Stimulated activated memory B cell treated with anti-CD40 and anti-IgM and Interleukin-4, amounts not matched to agents 10 μg/mL and 1 μg/mL and 100 μg/mL, for 72 hours (primary cell): ENCODE measurements around the gene TBL1XR1.

ENCODE experiments used
- ATAC-seq: fragments of 150-1000 bp; cut with Tn5 transposase; 2 replicates; pipeline ENCODE4 v1.10.0; 2021
- H3K27ac Mint-ChIP-seq: one replicate; pipeline ENCODE4 v1.8.0; 2022; ENCODE audit warnings: mild to moderate bottlenecking, mixed read lengths
- H3K27me3 Mint-ChIP-seq: one replicate; pipeline ENCODE4 v1.8.0; 2022; ENCODE audit warnings: mixed read lengths
- H3K36me3 Mint-ChIP-seq: one replicate; pipeline ENCODE4 v1.8.0; 2022; ENCODE audit warnings: mixed read lengths
- H3K4me1 Mint-ChIP-seq: one replicate; pipeline ENCODE4 v1.8.0; 2022; ENCODE audit warnings: mixed read lengths
- H3K4me3 Mint-ChIP-seq: one replicate; pipeline ENCODE4 v1.8.0; 2022; ENCODE audit warnings: mild to moderate bottlenecking, moderate library complexity, mixed read lengths
- H3K9me3 Mint-ChIP-seq: one replicate; pipeline ENCODE4 v1.8.0; 2022; ENCODE audit warnings: mixed read lengths

Gene TBL1XR1

DNA sequence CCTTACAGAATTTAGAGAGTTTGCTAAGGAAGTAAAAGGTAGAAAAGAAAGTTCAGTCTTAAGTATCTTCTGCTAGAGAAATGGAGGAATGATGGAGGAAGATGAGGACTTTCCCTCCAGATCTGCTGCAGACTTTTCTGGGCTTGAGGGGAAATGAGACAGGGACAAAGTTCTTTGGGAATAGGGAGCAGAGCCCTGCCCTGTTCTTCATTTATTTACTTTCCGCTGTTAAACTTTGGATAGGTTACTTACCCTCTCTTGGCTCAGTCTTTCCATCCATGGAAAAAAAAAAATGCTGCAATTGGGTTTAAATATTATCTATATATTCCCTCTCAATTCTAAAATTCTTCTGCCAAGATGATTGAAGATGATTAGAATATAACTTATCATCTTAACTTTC lies 202.9 kb downstream of the TBL1XR1 start:
- H3K27me3 Mint-ChIP-seq: no peaks in the 10 kb centered on the region
- H3K36me3 Mint-ChIP-seq: peaks cover 5% of the 10 kb centered on the region
- H3K27ac Mint-ChIP-seq: no peak overlapping the region
- no peak overlapping the region for H3K4me3 Mint-ChIP-seq
- H3K9me3 Mint-ChIP-seq: peaks cover 4% of the 10 kb centered on the region
- H3K4me1 Mint-ChIP-seq: no peaks in the 10 kb centered on the region
- ATAC-seq: no peak

DNA sequence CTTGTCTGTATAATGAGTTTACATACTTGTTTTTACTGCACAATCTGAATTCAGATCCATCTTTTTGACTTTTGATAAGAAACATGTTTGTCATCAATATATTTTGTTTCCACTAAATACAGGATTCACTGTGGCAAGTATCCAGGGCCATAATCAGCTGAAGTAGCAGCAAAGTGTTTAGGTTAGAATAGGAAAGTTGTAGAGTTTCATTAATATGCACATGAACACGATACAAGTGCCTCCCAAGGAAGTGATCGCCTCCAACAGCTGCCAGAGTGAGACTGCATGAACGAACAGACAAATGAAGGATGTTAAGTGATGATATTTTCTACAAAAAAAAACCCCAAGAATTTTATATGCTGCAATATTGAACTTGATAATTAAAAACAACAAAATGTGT lies 204.3 kb downstream of the TBL1XR1 start:
- Mint-ChIP-seq H3K4me1 (no peaks in the 10 kb centered on the region), H3K27me3 (no peaks in the 10 kb centered on the region), H3K27ac (no peak overlapping the region), H3K36me3 (peaks cover 5% of the 10 kb centered on the region), H3K9me3 (peaks cover 4% of the 10 kb centered on the region), H3K4me3 (no peak overlapping the region)
- ATAC-seq: no peak

DNA sequence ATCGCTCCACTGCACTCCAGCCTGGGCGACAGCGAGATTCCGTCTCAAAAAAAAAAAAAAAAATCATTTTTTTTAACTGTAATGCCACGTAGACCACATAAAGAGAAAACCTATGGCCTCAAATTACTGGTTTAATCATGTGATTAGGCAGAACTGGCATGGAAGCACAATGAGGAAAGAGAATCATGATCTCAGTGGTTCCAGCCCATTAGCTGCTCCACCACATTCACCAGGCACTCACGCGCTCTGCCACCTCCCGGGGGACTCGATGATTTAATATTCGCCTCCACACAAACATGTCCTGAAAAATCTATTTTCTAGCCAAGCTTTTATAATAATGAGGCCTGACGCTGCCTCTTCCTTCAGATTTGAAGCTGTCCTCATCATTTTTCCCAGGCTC lies 204.7 kb downstream of the TBL1XR1 start:
- H3K27me3 Mint-ChIP-seq: no peaks in the 10 kb centered on the region
- H3K36me3 Mint-ChIP-seq: peaks cover 5% of the 10 kb centered on the region
- no peaks in the 10 kb centered on the region for H3K4me1 Mint-ChIP-seq
- ATAC-seq: no peak
- H3K4me3 Mint-ChIP-seq: no peak overlapping the region
- H3K27ac Mint-ChIP-seq: no peak overlapping the region
- H3K9me3 Mint-ChIP-seq: peaks cover 4% of the 10 kb centered on the region

DNA sequence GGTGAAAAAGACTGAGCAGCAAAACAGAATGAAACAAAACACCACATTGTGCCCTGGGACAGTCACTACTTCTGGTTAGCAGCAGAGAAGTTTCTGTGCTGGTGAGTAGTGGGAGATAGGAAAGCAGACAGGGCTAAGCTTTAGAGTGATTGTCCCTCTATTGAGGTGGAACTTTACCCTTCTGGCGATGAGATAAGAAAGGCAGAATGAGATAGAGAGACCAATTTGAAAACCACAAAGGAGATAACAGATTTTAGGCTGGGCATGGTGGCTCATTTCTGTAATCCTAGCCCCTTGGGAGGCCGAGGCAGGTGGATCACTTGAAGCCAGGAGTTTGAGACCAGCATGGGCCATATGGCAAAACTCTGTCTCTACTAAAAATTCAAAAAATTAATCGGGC lies 208.5 kb downstream of the TBL1XR1 start:
- Mint-ChIP-seq H3K36me3 (peaks cover 5% of the 10 kb centered on the region), H3K27me3 (no peaks in the 10 kb centered on the region), H3K4me3 (no peak overlapping the region), H3K4me1 (no peaks in the 10 kb centered on the region), H3K27ac (no peak overlapping the region), H3K9me3 (peaks cover 4% of the 10 kb centered on the region)
- no peak for ATAC-seq

DNA sequence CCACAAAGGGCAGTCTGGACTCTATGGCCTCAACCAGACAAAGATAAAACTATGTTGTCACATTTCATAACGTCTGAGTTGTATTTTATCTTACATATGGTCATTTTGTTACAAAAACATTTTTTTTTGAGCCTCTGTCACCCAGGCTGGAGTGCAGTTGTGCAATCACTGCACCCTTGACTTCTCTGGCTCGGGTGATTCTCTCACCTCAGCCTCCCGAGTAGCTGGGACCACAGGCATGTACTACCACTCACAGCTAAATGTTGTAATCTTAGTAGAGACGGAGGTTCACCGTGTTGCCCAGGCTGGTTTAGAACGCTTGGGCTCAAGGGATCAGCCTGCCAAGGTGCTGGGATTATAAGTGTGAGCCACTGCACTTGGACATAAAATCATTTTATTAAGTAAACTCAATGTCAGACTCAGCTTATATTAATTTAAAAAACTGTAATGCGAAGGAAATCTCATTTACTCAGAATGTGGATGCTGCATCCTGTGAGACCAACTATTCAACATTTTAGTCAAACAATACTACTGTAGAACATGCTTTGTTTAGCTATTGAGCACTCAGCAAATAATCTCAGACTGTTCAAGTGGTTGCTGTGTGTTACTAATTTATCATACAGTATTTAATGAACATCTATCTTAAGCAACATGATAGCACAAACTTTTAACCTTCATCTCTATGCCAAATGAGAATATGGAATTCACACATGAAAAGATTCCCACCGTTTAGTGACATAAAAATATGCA lies 209.2 kb downstream of the TBL1XR1 start:
- H3K27me3 Mint-ChIP-seq: no peaks in the 10 kb centered on the region
- no peaks in the 10 kb centered on the region for H3K4me1 Mint-ChIP-seq
- H3K9me3 Mint-ChIP-seq: peaks cover 4% of the 10 kb centered on the region
- no peak overlapping the region for H3K27ac Mint-ChIP-seq
- H3K4me3 Mint-ChIP-seq: no peak overlapping the region
- ATAC-seq: no peak
- peaks cover 5% of the 10 kb centered on the region for H3K36me3 Mint-ChIP-seq

DNA sequence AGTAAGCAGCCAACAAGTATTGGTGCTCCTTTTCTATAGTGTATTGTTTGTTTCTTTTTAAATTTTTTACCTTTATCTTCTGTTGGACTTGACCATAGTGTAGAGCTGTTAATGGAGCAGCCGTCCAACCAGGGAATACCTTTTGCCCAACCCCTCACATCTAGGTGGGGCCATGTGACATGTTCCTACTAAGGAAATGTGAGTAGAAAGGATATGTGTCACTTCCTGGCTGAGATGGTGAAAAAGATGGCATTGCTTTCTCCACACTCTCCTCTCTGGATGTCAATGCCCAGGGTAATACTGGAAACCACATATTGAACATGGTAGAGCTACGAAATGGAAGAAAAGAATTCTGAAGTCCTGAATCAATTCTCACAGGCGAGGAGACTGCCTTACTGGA lies 218.8 kb downstream of the TBL1XR1 start:
- Mint-ChIP-seq H3K36me3 (no peaks in the 10 kb centered on the region), H3K27me3 (no peaks in the 10 kb centered on the region), H3K4me3 (no peak overlapping the region), H3K4me1 (no peaks in the 10 kb centered on the region), H3K9me3 (peaks cover 3% of the 10 kb centered on the region), H3K27ac (no peak overlapping the region)
- ATAC-seq: no peak

DNA sequence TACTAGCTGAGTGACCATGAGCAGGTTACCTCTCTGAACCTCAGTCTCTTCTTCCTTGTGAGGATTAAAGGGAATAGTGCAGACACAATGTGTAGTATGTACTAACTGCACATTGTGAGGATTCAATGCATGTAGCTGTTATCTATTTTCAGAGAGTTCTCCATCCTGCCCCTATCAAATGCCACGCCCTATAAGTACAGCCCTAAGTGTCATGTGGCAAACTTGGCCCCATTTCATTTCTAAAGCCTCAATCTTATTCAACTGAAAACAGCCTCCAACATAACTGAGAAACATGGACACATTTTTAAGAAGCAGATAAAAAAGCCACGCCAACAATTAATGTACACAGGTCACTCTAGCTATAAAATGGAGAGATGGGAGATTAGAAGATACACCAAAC lies 220.0 kb downstream of the TBL1XR1 start:
- Mint-ChIP-seq H3K9me3 (no peaks in the 10 kb centered on the region), H3K27ac (no peak overlapping the region), H3K27me3 (no peaks in the 10 kb centered on the region), H3K36me3 (no peaks in the 10 kb centered on the region), H3K4me3 (no peak overlapping the region), H3K4me1 (no peaks in the 10 kb centered on the region)
- no peak for ATAC-seq

DNA sequence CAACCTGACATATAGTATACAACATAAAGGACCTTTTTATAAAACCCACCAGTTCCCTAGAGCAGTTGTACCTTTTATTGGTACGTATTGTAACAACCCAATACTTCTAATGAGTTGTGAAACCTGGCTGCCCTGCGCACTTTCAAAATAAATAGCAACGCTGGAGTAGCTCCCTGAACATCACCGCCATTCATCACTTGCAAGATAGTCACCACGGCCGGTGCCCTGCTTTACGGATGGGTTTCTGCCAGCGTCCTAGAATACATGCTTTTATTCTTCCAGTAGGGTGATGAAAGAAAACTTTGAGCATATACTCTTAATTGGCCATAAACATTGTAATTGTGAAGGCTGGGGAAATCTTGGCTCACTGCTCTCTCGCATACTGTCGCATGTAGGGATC lies 220.7 kb downstream of the TBL1XR1 start:
- Mint-ChIP-seq H3K4me3 (no peak overlapping the region), H3K4me1 (no peaks in the 10 kb centered on the region), H3K27me3 (no peaks in the 10 kb centered on the region)

DNA sequence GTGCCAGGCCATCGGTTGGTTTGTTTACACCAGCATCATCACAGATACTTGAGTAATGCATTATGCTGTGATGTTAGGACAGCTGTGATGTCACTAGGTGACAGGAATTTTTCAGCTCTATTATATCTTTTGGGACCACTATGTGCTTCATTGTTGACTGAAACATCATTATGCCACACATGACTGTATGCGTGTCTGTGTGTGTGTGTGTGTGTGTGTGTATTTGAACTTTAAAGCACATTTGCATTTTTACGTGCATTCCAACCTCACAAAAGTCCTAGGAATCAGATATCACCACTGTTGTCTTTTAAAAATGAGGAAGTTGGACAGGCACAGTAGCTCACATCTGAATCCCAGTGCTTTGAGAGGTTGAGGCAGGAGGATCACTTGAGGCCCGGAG lies 223.0 kb downstream of the TBL1XR1 start:
- no peaks in the 10 kb centered on the region for H3K4me1 Mint-ChIP-seq
- no peak for ATAC-seq
- H3K4me3 Mint-ChIP-seq: no peak overlapping the region
- H3K27me3 Mint-ChIP-seq: no peaks in the 10 kb centered on the region
- H3K36me3 Mint-ChIP-seq: no peaks in the 10 kb centered on the region
- no peak overlapping the region for H3K27ac Mint-ChIP-seq
- H3K9me3 Mint-ChIP-seq: no peaks in the 10 kb centered on the region

More for the DNA sequence above, 220.7 kb downstream of the TBL1XR1 start:
- ATAC-seq: no peak
- no peaks in the 10 kb centered on the region for H3K9me3 Mint-ChIP-seq
- H3K27ac Mint-ChIP-seq: no peak overlapping the region
- H3K36me3 Mint-ChIP-seq: no peaks in the 10 kb centered on the region

DNA sequence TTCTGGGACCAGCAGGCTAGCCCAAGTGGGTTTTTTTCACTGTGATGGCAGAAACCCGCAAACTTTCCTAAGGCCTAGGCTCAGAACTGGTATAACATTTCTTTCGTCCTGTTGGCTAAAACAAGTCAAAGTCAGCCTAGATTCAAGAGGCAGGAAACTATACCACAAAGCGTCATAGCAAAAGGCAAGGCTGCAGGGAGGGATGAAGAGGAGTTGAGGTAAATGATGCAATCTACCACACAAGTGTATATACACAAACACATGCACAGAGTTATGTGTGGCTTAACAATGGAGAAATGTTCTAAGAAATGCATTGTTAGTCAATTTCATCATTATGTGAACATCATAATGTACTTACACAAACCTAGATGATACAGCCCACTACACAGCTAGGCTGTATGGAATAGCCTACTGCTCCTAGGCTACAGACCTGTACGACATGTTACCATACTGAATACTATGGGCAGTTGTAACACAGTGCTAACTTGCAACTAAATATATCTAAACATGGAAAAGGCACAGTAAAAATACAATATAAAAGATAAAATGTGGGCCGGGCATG lies 225.6 kb downstream of the TBL1XR1 start:
- Mint-ChIP-seq H3K27me3 (no peaks in the 10 kb centered on the region), H3K4me1 (no peaks in the 10 kb centered on the region), H3K36me3 (no peaks in the 10 kb centered on the region), H3K4me3 (no peak overlapping the region), H3K27ac (no peak overlapping the region), H3K9me3 (no peaks in the 10 kb centered on the region)
- ATAC-seq: no peak

DNA sequence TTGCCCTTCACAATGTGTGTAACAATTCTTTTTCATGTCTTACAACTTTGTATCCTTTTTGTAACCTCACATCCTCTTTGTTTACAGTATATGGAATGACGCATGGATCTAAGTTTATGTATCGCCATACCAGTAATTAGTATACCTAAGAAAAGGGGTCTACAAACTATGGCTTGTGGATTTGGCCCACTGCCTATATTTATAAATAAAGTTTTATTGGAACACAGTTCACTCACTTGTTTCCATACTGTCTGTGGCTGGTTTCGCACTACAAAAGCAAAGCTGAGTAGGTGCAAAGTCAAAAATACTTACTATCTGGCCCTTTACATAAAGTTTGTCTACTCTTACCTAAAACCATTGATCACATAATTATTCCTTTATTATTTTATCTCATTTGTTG lies 226.5 kb downstream of the TBL1XR1 start:
- no peak overlapping the region for H3K4me3 Mint-ChIP-seq
- H3K27me3 Mint-ChIP-seq: no peaks in the 10 kb centered on the region
- no peaks in the 10 kb centered on the region for H3K9me3 Mint-ChIP-seq
- no peak for ATAC-seq
- H3K27ac Mint-ChIP-seq: no peak overlapping the region
- H3K36me3 Mint-ChIP-seq: no peaks in the 10 kb centered on the region
- peaks cover 6% of the 10 kb centered on the region for H3K4me1 Mint-ChIP-seq

DNA sequence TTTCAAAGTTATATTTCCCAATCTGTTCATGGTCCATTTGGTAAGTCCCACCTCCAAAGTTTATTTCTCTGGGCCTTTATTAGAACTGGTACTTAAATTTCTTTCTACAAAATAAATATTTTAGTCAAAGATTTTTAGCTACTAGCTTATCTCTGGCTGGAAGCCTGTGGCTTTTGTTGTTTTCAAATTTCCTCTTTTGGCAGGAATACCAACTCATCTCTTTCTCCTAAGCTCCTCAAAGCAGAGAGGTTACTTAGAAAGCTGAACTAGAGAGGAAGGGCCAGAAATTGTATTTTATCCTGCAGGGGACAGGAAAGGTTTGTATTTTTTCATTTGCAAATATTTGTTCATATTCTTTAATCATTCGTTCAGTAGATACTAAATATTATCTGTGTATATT lies 227.8 kb downstream of the TBL1XR1 start:
- Mint-ChIP-seq H3K4me1 (peaks cover 8% of the 10 kb centered on the region), H3K4me3 (no peak overlapping the region), H3K36me3 (no peaks in the 10 kb centered on the region), H3K9me3 (no peaks in the 10 kb centered on the region), H3K27me3 (no peaks in the 10 kb centered on the region), H3K27ac (no peak overlapping the region)
- ATAC-seq: no peak
